NCI-H526 treated with DMSO at 0.1 percent for 48 hours (cell line): ENCODE data around the gene KRTDAP.

Experiments
- DNase-seq: peaks from one replicate; lab custom pipeline; 2025; lab: John Stamatoyannopoulos, UW

KRTDAP gene

GRCh38 chr19:35490364-35490763 lies at the start of gene KRTDAP:
Gene KRTDAP, minus strand, starts transcription at chr19:35490464. Its CDS starts 22 bp downstream, at chr19:35490442.
- DNase-seq: no peak

GRCh38 chr19:35539850-35540249 lies 49.6 kb upstream of the KRTDAP start:
- DNase-seq: no peak

GRCh38 chr19:35539314-35539713 lies 49.0 kb upstream of the KRTDAP start:
- DNase-seq: no peak

- no peak for DNase-seq
These were observed 44.7 kb upstream of the KRTDAP start for GRCh38 chr19:35534803-35535480.

GRCh38 chr19:35533822-35534392 lies 43.6 kb upstream of the KRTDAP start:
- DNase-seq: no peak

GRCh38 chr19:35533201-35533821 lies 43.0 kb upstream of the KRTDAP start, which contains the start of gene GAPDHS:
Gene GAPDHS, plus strand, starts transcription at chr19:35533456. Its CDS starts 72 bp downstream, at chr19:35533528.
- no peak for DNase-seq

GRCh38 chr19:35531291-35531690 lies 41.0 kb upstream of the KRTDAP start:
- no peak for DNase-seq

GRCh38 chr19:35529241-35530218 lies 39.3 kb upstream of the KRTDAP start:
- DNase-seq: no peak

- no peak for DNase-seq
These were observed 38.2 kb upstream of the KRTDAP start, which contains the start of gene SBSN for GRCh38 chr19:35528218-35529038. Gene SBSN, minus strand, starts transcription at chr19:35528311. Its CDS starts 30 bp downstream, at chr19:35528281.

GRCh38 chr19:35525873-35526272 lies 35.6 kb upstream of the KRTDAP start:
- DNase-seq: no peak

- DNase-seq: no peak
These were observed 34.0 kb upstream of the KRTDAP start for GRCh38 chr19:35524181-35524837.

- DNase-seq: no peak
These were observed 32.6 kb upstream of the KRTDAP start for GRCh38 chr19:35522745-35523327.

GRCh38 chr19:35521124-35521743 lies 31.0 kb upstream of the KRTDAP start:
- DNase-seq: no peak

- DNase-seq: no peak
These were observed 29.0 kb upstream of the KRTDAP start for GRCh38 chr19:35519291-35519690.

- no peak for DNase-seq
These were observed 28.0 kb upstream of the KRTDAP start for GRCh38 chr19:35518313-35518712.

GRCh38 chr19:35517342-35517741 lies 27.1 kb upstream of the KRTDAP start:
- no peak for DNase-seq

- DNase-seq: no peak
These were observed 26.0 kb upstream of the KRTDAP start for GRCh38 chr19:35516310-35516709.

- no peak for DNase-seq
These were observed 24.1 kb upstream of the KRTDAP start for GRCh38 chr19:35514282-35514809.

GRCh38 chr19:35513628-35514281 lies 23.5 kb upstream of the KRTDAP start, which contains the start of gene DMKN:
Gene DMKN, minus strand, starts transcription at chr19:35513649. Its CDS starts 174 bp downstream, at chr19:35513475.
- peak; percentile 11 for DNase-seq
